ENCODE results near the gene CTSE. TPM values are rescaled to one million over a fixed set of nuclear protein-coding genes. Genes with fewer than 3 reads are reported as not detected.

Gene CTSE
- total RNA-seq, 1 experiment from 2014 or later: 425 TPM

GRCh38 chr1:206040328-206040727 lies 16.6 kb upstream of the CTSE start:
- intact Hi-C loops (cut with micrococcal nuclease; ENCODE audit: unreplicated experiment): no loop called here
- H3K27me3 Mint-ChIP-seq (ENCODE audit: unreplicated experiment): no peaks in the 10 kb centered on the region
- no peaks in the 10 kb centered on the region for H3K36me3 Mint-ChIP-seq (ENCODE audit: insufficient read depth, unreplicated experiment)
- H3K9me3 Mint-ChIP-seq (ENCODE audit: low read depth, unreplicated experiment): no peaks in the 10 kb centered on the region
- no peak overlapping the region for H3K27ac Mint-ChIP-seq (ENCODE audit: unreplicated experiment)
- BruUV-seq (replicated peaks): no TSS peak
- CTCF ChIA-PET: interaction anchor here (0.8 kb wide), 1 partner anchor 12 kb away, joined by 6 read pairs; the partner anchor contains the start of gene RHEX
- H3K4me3 Mint-ChIP-seq (ENCODE audit: low read depth, unreplicated experiment): peak overlapping the region; percentile 8
- TF ChIP-seq, protein P1, sequence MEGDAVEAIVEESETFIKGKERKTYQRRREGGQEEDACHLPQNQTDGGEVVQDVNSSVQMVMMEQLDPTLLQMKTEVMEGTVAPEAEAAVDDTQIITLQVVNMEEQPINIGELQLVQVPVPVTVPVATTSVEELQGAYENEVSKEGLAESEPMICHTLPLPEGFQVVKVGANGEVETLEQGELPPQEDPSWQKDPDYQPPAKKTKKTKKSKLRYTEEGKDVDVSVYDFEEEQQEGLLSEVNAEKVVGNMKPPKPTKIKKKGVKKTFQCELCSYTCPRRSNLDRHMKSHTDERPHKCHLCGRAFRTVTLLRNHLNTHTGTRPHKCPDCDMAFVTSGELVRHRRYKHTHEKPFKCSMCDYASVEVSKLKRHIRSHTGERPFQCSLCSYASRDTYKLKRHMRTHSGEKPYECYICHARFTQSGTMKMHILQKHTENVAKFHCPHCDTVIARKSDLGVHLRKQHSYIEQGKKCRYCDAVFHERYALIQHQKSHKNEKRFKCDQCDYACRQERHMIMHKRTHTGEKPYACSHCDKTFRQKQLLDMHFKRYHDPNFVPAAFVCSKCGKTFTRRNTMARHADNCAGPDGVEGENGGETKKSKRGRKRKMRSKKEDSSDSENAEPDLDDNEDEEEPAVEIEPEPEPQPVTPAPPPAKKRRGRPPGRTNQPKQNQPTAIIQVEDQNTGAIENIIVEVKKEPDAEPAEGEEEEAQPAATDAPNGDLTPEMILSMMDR (IDR thresholded peaks at IDR 0.05; ENCODE audit: unreplicated experiment): no peak
- peaks cover 32% of the 10 kb centered on the region for H3K4me1 Mint-ChIP-seq (ENCODE audit: low read depth, unreplicated experiment)
- no peak for DNase-seq

DNA sequence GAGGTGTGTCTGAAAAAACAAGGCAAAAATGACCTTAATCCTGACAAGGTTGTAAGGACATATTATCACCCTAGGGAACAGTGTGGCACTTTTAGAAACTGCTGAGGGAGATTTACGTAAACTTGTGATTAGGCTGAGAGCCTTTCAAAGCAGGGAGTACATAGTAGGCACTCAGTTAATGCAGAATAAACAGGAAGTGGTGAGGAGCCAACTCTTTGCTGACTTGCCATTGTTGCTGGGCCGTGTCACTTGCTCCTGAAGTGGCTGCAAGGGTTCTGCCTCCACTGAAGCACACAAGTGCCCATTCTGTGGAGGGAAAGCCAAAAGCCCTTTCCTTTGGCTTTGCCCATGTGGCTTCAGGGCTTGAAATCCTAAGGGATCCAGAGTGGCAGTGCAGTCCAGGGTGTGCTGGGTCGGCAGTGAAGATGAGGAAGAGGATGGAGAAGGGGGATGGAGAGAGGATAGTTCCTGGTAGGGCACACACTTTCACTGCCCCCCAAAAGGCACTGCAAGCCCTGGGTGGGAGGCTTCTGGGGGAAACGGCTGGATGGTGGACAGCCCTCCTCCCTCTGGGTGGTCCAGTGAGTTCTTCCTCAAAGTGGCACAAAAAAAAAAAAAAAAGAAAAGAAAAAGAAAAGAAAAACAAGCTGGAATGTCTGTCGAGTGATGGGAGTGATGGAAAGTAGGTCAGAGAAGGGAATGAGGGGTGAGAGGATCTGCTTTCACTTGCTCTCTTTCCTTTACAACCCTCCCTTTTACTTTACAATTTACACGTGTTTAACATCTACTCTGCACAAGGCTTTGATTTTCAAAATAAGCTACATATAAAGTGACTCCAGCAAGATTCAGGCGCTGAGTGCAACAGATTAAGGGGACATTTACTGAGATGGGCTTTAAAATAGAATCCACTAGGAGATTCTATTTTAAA lies 15.6 kb upstream of the CTSE start:
- BruUV-seq (replicated peaks): no TSS peak
- no peak for DNase-seq
- CTCF ChIA-PET: interaction anchor here (0.7 to 1.0 kb wide), 3 partner anchors 9 to 69 kb away, joined by 3 to 6 read pairs (median 4); partner anchors contain the start of gene RHEX
- Mint-ChIP-seq H3K27me3 (ENCODE audit: unreplicated experiment) (no peaks in the 10 kb centered on the region), H3K36me3 (ENCODE audit: insufficient read depth, unreplicated experiment) (peaks cover 6% of the 10 kb centered on the region), H3K4me3 (ENCODE audit: low read depth, unreplicated experiment) (no peak overlapping the region), H3K27ac (ENCODE audit: unreplicated experiment) (no peak overlapping the region), H3K4me1 (ENCODE audit: low read depth, unreplicated experiment) (peaks cover 42% of the 10 kb centered on the region), H3K9me3 (ENCODE audit: low read depth, unreplicated experiment) (no peaks in the 10 kb centered on the region)
- TF ChIP-seq, protein P1 (IDR thresholded peaks at IDR 0.05; ENCODE audit: unreplicated experiment): no peak
- intact Hi-C loops (cut with micrococcal nuclease; ENCODE audit: unreplicated experiment): no loop called here

DNA sequence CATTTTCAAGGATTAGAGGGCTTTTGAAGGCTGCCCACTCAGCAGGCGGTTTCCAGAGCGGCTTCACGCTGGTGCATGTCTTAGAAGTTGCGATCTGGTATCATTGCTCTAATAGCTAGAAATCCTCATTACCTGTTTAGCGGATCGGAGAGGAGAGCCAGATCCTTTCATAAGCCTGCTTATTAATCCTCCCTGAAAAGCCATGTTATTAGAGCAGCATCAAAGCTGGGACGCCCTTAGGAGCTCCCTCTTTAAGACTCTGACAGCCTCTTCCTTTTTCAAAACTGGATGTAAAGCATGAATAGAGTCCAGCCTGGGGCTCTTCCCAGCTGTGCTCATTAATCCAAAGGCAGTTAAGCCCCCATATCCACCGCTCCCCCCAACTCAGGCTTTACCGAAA lies 13.9 kb upstream of the CTSE start:
- H3K4me1 Mint-ChIP-seq (ENCODE audit: low read depth, unreplicated experiment): peaks cover 56% of the 10 kb centered on the region
- no peaks in the 10 kb centered on the region for H3K9me3 Mint-ChIP-seq (ENCODE audit: low read depth, unreplicated experiment)
- intact Hi-C loops (cut with micrococcal nuclease; ENCODE audit: unreplicated experiment): no loop called here
- H3K36me3 Mint-ChIP-seq (ENCODE audit: insufficient read depth, unreplicated experiment): peaks cover 6% of the 10 kb centered on the region
- H3K27me3 Mint-ChIP-seq (ENCODE audit: unreplicated experiment): no peaks in the 10 kb centered on the region
- H3K27ac Mint-ChIP-seq (ENCODE audit: unreplicated experiment): no peak overlapping the region
- CTCF ChIA-PET: interaction anchor here (1.1 to 1.6 kb wide), 2 partner anchors 9 to 16 kb away, joined by 3 to 4 read pairs; no protein-coding TSS in a partner anchor
- no peak for DNase-seq
- TF ChIP-seq, protein P1 (IDR thresholded peaks at IDR 0.05; ENCODE audit: unreplicated experiment): no peak
- no TSS peak for BruUV-seq (replicated peaks)
- no peak overlapping the region for H3K4me3 Mint-ChIP-seq (ENCODE audit: low read depth, unreplicated experiment)

GRCh38 chr1:206036663-206037455 lies 13.2 kb upstream of the CTSE start:
- peaks cover 6% of the 10 kb centered on the region for H3K36me3 Mint-ChIP-seq (ENCODE audit: insufficient read depth, unreplicated experiment)
- no peak overlapping the region for H3K27ac Mint-ChIP-seq (ENCODE audit: unreplicated experiment)
- intact Hi-C loops (cut with micrococcal nuclease; ENCODE audit: unreplicated experiment): no loop called here
- CTCF ChIA-PET: interaction anchor here (0.7 to 1.6 kb wide), 4 partner anchors 10 to 53 kb away, joined by 3 to 4 read pairs (median 4); no protein-coding TSS in a partner anchor
- no peak overlapping the region for H3K4me3 Mint-ChIP-seq (ENCODE audit: low read depth, unreplicated experiment)
- no peak for DNase-seq
- TF ChIP-seq, protein P1 (IDR thresholded peaks at IDR 0.05; ENCODE audit: unreplicated experiment): no peak
- BruUV-seq (replicated peaks): no TSS peak
- peaks cover 62% of the 10 kb centered on the region for H3K4me1 Mint-ChIP-seq (ENCODE audit: low read depth, unreplicated experiment)
- no peaks in the 10 kb centered on the region for H3K27me3 Mint-ChIP-seq (ENCODE audit: unreplicated experiment)
- no peaks in the 10 kb centered on the region for H3K9me3 Mint-ChIP-seq (ENCODE audit: low read depth, unreplicated experiment)
